Measurements from ENCODE around the gene PRKAA2. TPM values are rescaled to one million over a fixed set of nuclear protein-coding genes. Genes with fewer than 3 reads are reported as not detected.

Gene PRKAA2
- total and polyA plus RNA-seq, 2 of the 4 experiments (the other 2 are of a cell fraction) = 0.72 to 1.4 TPM

DNA sequence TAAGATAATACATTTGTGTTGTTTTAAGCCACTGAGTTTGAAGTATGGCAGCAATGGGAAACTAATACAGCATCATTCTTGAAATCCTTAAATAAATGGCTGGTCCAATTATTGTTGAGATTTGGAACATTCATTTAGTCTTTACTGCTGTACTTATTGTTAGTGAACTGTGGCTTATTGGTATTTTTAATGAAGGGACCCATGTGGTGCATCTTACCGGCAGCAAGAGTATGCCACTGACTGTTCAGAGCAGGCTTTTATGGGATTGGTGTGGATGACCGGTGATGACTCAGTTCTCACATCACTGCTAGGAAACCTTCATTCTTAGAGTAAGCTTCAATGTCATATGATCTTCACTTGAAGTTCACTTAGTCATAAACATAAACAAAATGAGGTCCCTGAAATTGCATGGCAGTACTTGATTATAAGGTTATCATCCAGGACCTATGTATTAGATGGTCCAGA, 31.5 kb downstream of the PRKAA2 start:
- TF ChIP-seq FOS (IDR thresholded peaks at IDR 0.05; ENCODE audit: low read depth, low read length) (peak; percentile 81), MXI1 (IDR thresholded peaks at IDR 0.05; ENCODE audit: borderline replicate concordance, low read depth, low read length) (no peak), NFE2L2 (IDR thresholded peaks at IDR 0.05; ENCODE audit: low read depth, low read length) (no peak), RFX5 (IDR thresholded peaks at IDR 0.05; ENCODE audit: low read depth, low read length) (no peak), MAZ (IDR thresholded peaks at IDR 0.05; ENCODE audit: borderline replicate concordance, low read depth, low read length) (no peak), SMC3 (IDR thresholded peaks at IDR 0.05; ENCODE audit: low read depth, low read length) (no peak)
- TF ChIP-seq, protein P1, sequence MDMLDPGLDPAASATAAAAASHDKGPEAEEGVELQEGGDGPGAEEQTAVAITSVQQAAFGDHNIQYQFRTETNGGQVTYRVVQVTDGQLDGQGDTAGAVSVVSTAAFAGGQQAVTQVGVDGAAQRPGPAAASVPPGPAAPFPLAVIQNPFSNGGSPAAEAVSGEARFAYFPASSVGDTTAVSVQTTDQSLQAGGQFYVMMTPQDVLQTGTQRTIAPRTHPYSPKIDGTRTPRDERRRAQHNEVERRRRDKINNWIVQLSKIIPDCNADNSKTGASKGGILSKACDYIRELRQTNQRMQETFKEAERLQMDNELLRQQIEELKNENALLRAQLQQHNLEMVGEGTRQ (IDR thresholded peaks at IDR 0.05; ENCODE audit: low read depth, low read length) = peak; percentile 47
- H2BK20ac ChIP-seq (ENCODE audit: low read depth, low read length) = 0 out of 2 replicates have a peak overlapping the region, but pooled peaks have one; percentile 2
- no peaks in the 10 kb centered on the region for H3K27me3 ChIP-seq (ENCODE audit: control insufficient read depth, insufficient read depth, low read length)
- no peaks in the 10 kb centered on the region for H3K36me3 ChIP-seq (ENCODE audit: control insufficient read depth, insufficient read depth, low read length)
- no peak overlapping the region for H2BK120ac ChIP-seq (ENCODE audit: low read depth, low read length)
- ATAC-seq (ENCODE audit: low read depth) = peak; percentile 99
- no peak overlapping the region for H4K5ac ChIP-seq (ENCODE audit: low read depth, low read length)
- ChIA-PET CTCF (interaction anchor here (1.2 kb wide), 1 partner anchor 12 kb away, joined by 3 read pairs; no protein-coding TSS in a partner anchor), POLR2A (ENCODE audit: unreplicated experiment) (no interaction called here)
- no peak overlapping the region for H3K4me2 ChIP-seq (ENCODE audit: low read depth, low read length)
- H2BK5ac ChIP-seq (ENCODE audit: low read depth, low read length, poor library complexity, severe bottlenecking) = no peak overlapping the region
- no peak overlapping the region for H3K4ac ChIP-seq (ENCODE audit: low read depth, low read length)
- dilution Hi-C loops (cut with HindIII; ENCODE audit: low sequenced_read_pairs, unreplicated experiment) (no loop called here), in situ Hi-C loops (cut with MboI; ENCODE audit: low sequenced_read_pairs) (no loop called here), intact Hi-C loops (cut with micrococcal nuclease) (no loop called here)
- no peak overlapping the region for H3K9ac ChIP-seq (ENCODE audit: low read depth, low read length)
- no peak overlapping the region for H3K23ac ChIP-seq (ENCODE audit: low read depth, low read length)
- no peak overlapping the region for H3K27ac ChIP-seq (ENCODE audit: insufficient read depth, low read length)
- no peak overlapping the region for H4K8ac ChIP-seq (ENCODE audit: low read depth in 2 of 2, low read length in 2 of 2)
- no peaks in the 10 kb centered on the region for H3K9me1 ChIP-seq (ENCODE audit: insufficient read depth, low read length)
- H2BK15ac ChIP-seq (ENCODE audit: low read depth, low read length) = no peak overlapping the region
- DNase-seq = peak; percentile 95
- no peak overlapping the region for H3K56ac ChIP-seq (ENCODE audit: extremely low read depth, insufficient read depth, low read length)
- BruUV-seq (replicated peaks) = no TSS peak
- H2AK9ac ChIP-seq (replicated peaks; ENCODE audit: low read depth, low read length, poor library complexity) = no peak overlapping the region
- no peaks in the 10 kb centered on the region for H3K9me3 ChIP-seq (ENCODE audit: control insufficient read depth, insufficient read depth, low read length)
- H3K4me3 ChIP-seq (ENCODE audit: insufficient read depth, low read depth, low read length) = no peak overlapping the region
- no peak overlapping the region for H4K91ac ChIP-seq (ENCODE audit: insufficient read depth, low read depth, low read length)
- no peak overlapping the region for H3K14ac ChIP-seq (replicated peaks; ENCODE audit: low read depth, low read length)
- H3K18ac ChIP-seq (ENCODE audit: low read depth, low read length) = no peak overlapping the region
- no peaks in the 10 kb centered on the region for H3K79me1 ChIP-seq (ENCODE audit: low read depth in 1 of 2, low read length in 2 of 2)
- no peaks in the 10 kb centered on the region for H3K4me1 ChIP-seq (ENCODE audit: control insufficient read depth, insufficient read depth, low read length)
- no peak overlapping the region for H2AK5ac ChIP-seq (ENCODE audit: low read depth, low read length)
- no peak overlapping the region for H2AFZ ChIP-seq (replicated peaks; ENCODE audit: low read length, poor library complexity)
- H4K20me1 ChIP-seq (ENCODE audit: insufficient read depth, low read length) = no peaks in the 10 kb centered on the region
- no CpG with 5 or more reads among the region's 2 CpGs for WGBS, 2 experiments (ENCODE audit: extremely low coverage in 2 of 2, insufficient read length in 1 of 2)

Measured in IMR-90 (cell line).